ENCODE measurements around the gene SEBOX.

DNA sequence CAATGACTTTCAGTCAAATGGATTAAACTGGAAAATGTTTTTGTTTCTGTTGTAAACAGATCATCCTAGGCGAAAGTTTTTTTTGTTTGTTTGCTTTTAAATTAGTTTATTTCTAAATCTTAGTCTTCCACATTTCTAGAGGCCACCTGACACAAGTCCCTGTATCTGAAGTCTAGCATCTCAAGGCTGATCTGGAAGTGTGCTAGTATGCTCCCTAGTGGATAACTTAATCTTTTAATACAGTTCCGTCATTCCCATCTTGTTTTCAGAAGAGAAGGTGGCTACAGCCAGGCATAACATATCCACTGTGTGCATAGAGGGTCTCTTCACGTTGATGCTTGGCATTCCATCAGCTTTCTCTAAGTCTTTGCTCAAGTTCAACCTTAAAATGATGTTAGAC lies 37.3 kb downstream of the SEBOX start:
- no peak for TF ChIP-seq ZFP36 (IDR thresholded peaks at IDR 0.05; ENCODE audit: borderline replicate concordance, partially characterized antibody)
- TF ChIP-seq MAFK (IDR thresholded peaks at IDR 0.05; ENCODE audit: partially characterized antibody): no peak
- TF ChIP-seq EP300 (IDR thresholded peaks at IDR 0.05): no peak
- TF ChIP-seq CHD4 (IDR thresholded peaks at IDR 0.05; ENCODE audit: borderline replicate concordance): no peak
- TF ChIP-seq, protein P1, sequence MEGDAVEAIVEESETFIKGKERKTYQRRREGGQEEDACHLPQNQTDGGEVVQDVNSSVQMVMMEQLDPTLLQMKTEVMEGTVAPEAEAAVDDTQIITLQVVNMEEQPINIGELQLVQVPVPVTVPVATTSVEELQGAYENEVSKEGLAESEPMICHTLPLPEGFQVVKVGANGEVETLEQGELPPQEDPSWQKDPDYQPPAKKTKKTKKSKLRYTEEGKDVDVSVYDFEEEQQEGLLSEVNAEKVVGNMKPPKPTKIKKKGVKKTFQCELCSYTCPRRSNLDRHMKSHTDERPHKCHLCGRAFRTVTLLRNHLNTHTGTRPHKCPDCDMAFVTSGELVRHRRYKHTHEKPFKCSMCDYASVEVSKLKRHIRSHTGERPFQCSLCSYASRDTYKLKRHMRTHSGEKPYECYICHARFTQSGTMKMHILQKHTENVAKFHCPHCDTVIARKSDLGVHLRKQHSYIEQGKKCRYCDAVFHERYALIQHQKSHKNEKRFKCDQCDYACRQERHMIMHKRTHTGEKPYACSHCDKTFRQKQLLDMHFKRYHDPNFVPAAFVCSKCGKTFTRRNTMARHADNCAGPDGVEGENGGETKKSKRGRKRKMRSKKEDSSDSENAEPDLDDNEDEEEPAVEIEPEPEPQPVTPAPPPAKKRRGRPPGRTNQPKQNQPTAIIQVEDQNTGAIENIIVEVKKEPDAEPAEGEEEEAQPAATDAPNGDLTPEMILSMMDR (IDR thresholded peaks at IDR 0.05): peak; percentile 40; the same call in 2 of the 3 replicates
- TF ChIP-seq MAX (IDR thresholded peaks at IDR 0.05): no peak
- no peak for TF ChIP-seq POLR2A (IDR thresholded peaks at IDR 0.05; ENCODE audit: low read length)
- TF ChIP-seq RAD21 (conservative IDR thresholded peaks at IDR 0.05 in 1 of 2, IDR thresholded peaks at IDR 0.05 in 1 of 2): peak; percentile 36 to 42; a peak in 3 of 5 replicates
- TF ChIP-seq, protein P2, sequence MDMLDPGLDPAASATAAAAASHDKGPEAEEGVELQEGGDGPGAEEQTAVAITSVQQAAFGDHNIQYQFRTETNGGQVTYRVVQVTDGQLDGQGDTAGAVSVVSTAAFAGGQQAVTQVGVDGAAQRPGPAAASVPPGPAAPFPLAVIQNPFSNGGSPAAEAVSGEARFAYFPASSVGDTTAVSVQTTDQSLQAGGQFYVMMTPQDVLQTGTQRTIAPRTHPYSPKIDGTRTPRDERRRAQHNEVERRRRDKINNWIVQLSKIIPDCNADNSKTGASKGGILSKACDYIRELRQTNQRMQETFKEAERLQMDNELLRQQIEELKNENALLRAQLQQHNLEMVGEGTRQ (IDR thresholded peaks at IDR 0.05): no peak
- TF ChIP-seq NFE2L2 (conservative IDR thresholded peaks at IDR 0.05; ENCODE audit: low read length): no peak

Measured in A549 (cell line).